Middle frontal gyrus (tissue), 1 donor: ENCODE measurements around the gene DUOX2.
"Not testable (repeated sequence)": the region's sequence is repeated elsewhere in the genome, so short reads cannot be mapped to it uniquely, and the experiment has no call there.

ENCODE experiments used
- DNase-seq: peaks from one replicate; pipeline ENCODE4 v3.0.0-alpha.2; 2015; ENCODE audit warnings: low spot score; ENCODE audit errors: extremely low spot score

The DUOX2 gene

DNA sequence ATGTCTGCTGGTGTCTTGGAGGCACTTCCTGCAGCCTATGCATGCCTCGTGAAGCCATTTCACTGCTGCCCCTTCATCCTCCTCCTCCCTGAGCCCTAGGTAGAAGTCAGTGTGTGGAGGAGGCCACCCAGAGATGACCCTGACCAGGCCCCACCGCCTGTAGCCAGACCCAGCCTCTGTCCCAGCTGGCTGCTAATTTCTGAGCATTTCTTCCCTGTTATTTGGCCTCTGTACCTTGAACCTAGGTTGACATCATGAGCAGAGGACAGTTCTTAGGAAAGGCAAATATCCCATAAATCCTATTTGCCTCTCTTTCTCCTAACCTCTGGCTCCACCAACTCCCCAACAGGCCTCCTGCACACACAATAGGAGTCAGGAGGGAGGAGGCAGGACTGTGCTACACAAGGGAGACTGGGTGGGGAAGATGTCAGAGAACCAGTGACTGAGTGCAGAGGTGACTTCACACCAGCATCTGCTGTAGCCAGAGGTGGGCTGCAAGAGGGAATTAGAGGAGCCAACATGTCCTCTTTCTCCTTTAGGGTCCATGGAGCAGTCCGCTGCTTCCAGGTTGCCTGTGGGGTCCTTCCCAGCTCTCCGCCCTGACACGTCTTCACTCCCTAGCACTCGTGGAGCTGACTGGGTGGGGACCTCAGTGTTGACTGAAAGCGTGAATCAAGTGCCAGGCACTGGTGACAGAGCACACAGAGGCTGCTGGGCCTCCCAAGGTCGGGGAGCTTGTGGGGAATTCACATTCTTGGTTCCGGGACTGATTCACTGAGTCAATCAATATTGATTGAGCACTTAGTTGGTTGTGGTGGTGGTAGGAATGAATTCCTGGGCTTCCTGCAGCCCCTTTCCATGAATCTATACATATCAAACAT, 38.3 kb downstream of the DUOX2 start:
- not testable (repeated sequence) for DNase-seq

DNA sequence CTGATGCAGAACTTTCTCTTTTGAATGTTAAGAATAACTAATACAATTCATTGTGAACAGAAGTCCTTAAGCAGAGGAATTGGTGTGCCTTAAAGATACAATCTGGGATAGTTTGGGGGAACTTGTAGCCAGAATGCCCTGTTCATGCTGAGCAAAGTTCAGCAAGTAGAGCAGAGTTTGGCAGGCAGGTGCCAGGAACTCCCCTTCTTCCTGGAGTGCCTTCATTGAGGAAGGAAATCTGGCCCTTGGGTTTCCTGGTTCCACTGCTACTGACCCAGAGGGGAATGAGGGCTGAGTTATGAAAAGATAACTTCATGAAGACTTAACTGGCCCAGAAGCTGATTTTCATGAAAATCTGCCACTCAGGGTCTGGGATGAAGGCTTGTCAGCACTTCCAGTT, 40.4 kb downstream of the DUOX2 start:
- not testable (repeated sequence) for DNase-seq

GRCh38 chr15:45069942-45070360, 44.0 kb downstream of the DUOX2 start:
- not testable (repeated sequence) for DNase-seq

GRCh38 chr15:45064386-45064785, 49.6 kb downstream of the DUOX2 start:
- no peak for DNase-seq

DNA sequence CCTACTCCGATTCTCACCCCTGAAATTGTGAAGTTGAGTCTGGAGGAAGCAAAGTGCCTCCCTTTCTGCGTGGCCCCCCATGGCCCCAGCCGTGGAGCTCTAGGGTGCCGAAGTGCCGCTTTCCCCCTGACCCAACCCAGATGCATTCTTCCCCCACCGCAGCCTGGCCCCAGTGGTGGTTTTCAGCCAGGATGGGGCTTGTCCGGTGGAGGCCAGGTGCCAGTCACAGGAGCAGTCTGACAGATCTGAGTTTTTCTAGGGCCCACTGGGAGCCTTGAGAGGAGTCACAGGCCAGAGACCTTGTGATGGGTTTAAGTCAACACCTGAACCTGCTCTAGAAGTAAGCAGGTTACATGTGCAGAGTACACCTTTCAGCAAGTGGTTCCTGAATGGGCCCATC, 51.7 kb downstream of the DUOX2 start:
- DNase-seq = not testable (repeated sequence)

- not testable (repeated sequence) for DNase-seq
Observed at GRCh38 chr15:45058690-45059675, 55.0 kb downstream of the DUOX2 start.

GRCh38 chr15:45052676-45053075, 61.3 kb downstream of the DUOX2 start:
- DNase-seq = not testable (repeated sequence)

- DNase-seq = no peak
Observed at GRCh38 chr15:45050587-45050986, 63.4 kb downstream of the DUOX2 start.

- DNase-seq = no peak
Observed at GRCh38 chr15:45048794-45049631, 65.0 kb downstream of the DUOX2 start.

- not testable (repeated sequence) for DNase-seq
Observed at GRCh38 chr15:45048449-45048793, 65.6 kb downstream of the DUOX2 start.

- not testable (repeated sequence) for DNase-seq
Observed at GRCh38 chr15:45044270-45044669, 69.7 kb downstream of the DUOX2 start.

DNA sequence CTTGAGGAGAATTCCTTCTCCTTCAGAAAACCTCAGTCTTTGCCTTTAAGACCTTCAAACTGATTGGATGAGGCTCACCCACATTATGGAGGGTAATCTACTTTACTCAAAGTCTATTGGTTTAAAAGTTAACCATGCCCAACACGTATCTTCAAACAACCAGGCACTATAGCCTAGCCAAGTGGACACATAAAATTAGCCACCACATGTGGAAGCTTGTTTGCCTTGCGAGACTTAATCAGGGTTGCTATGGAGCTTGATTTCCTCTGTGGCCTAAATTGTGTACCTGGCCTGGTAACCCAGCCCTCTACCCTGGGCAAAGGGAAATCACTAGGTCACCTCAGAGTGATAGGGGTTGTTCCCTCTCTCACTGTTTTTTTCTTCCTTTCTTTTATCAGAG, 71.1 kb downstream of the DUOX2 start:
- DNase-seq = not testable (repeated sequence)
